ENCODE results near the gene SLCO4C1. TPM values are rescaled to one million over a fixed set of nuclear protein-coding genes. Genes with fewer than 3 reads are reported as not detected.

Gene SLCO4C1
- total and polyA plus RNA-seq, 2 of the 13 experiments (the other 11 are each of a cell fraction or from before 2014, with no cell fraction given), result 1.3 to 7.8 TPM

DNA sequence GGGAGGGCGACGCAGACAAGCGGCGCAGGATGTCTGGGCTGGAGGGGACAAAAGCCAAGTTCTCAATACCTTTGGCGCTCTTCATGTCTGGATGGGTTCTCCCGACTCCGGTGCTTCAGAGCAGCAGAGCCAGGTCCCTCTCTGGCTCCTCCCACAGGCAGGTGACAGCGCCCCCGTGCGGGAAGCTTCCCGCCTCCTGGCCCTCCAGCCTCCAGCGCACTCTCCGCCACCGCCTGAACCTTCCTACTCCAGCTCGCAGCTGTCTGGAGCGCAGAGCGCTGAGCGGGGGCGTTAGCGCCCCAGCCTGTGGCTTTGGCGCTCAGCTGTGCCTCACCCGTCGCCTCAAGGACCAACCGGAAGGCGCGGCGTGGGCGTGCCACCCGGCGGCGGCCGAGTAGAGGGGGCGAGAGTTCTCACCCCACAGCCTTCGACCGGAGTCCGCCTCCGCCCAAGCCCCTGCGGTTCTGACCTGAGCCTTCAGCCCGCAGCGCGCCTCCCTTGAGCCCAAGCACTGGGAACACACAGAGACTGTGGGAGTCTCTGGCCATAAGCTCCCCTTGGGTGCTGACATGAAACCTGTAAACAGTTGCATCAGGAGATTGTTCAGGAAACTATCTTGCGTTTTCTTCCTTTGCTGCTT, at the start of gene SLCO4C1 (continued):
- TF ChIP-seq ZNF460 (CRISPR knock-in tag; IDR thresholded peaks at IDR 0.05; ENCODE audit: borderline replicate concordance) (peak; percentile 47; the same call in 1 of the 2 replicates), TP53 (CRISPR knock-in tag; conservative IDR thresholded peaks at IDR 0.05) (no peak), CREM (IDR thresholded peaks at IDR 0.05) (no peak), CREM (CRISPR knock-in tag; IDR thresholded peaks at IDR 0.05) (no peak), GATA4 (IDR thresholded peaks at IDR 0.05; ENCODE audit: borderline replicate concordance, low read depth) (no peak), HDAC2 (CRISPR knock-in tag; IDR thresholded peaks at IDR 0.05) (peak; percentile 69; the same call in 1 of the 2 replicates), RARG (CRISPR knock-in tag; IDR thresholded peaks at IDR 0.05; ENCODE audit: low read depth) (no peak), SRSF1 (optimal IDR thresholded peaks at IDR 0.05; ENCODE audit: low read depth, low read length) (no peak), U2AF1 (optimal IDR thresholded peaks at IDR 0.05; ENCODE audit: low read depth, low read length) (no peak), BORCS8-MEF2B (CRISPR knock-in tag; IDR thresholded peaks at IDR 0.05) (peak; percentile 76), SRSF4 (IDR thresholded peaks at IDR 0.05; ENCODE audit: low read depth, low read length, poor library complexity, severe bottlenecking) (no peak), HOXD1 (CRISPR knock-in tag; IDR thresholded peaks at IDR 0.05) (no peak; the same call in 1 of the 2 replicates), ZNF781 (CRISPR knock-in tag; IDR thresholded peaks at IDR 0.05; ENCODE audit: borderline replicate concordance, not compliant biosample characterization) (peak; percentile 57), TBX3 (IDR thresholded peaks at IDR 0.05; ENCODE audit: borderline replicate concordance) (no peak; the same call in 1 of the 2 replicates), ZNF138 (CRISPR knock-in tag; IDR thresholded peaks at IDR 0.05; ENCODE audit: low read depth) (no peak; the same call in 1 of the 2 replicates), ZBTB38 (CRISPR knock-in tag; IDR thresholded peaks at IDR 0.05) (no peak), HOXA3 (CRISPR knock-in tag; IDR thresholded peaks at IDR 0.05) (peak; percentile 70; the same call in 1 of the 2 replicates)
- TF ChIP-seq, protein P1, sequence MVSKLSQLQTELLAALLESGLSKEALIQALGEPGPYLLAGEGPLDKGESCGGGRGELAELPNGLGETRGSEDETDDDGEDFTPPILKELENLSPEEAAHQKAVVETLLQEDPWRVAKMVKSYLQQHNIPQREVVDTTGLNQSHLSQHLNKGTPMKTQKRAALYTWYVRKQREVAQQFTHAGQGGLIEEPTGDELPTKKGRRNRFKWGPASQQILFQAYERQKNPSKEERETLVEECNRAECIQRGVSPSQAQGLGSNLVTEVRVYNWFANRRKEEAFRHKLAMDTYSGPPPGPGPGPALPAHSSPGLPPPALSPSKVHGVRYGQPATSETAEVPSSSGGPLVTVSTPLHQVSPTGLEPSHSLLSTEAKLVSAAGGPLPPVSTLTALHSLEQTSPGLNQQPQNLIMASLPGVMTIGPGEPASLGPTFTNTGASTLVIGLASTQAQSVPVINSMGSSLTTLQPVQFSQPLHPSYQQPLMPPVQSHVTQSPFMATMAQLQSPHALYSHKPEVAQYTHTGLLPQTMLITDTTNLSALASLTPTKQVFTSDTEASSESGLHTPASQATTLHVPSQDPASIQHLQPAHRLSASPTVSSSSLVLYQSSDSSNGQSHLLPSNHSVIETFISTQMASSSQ (IDR thresholded peaks at IDR 0.05; ENCODE audit: low read depth), result no peak
- TF ChIP-seq, protein P1 (CRISPR knock-in tag; IDR thresholded peaks at IDR 0.05; ENCODE audit: borderline replicate concordance), result peak; percentile 69; the same call in 1 of the 2 replicates
- TF ChIP-seq, protein P2, sequence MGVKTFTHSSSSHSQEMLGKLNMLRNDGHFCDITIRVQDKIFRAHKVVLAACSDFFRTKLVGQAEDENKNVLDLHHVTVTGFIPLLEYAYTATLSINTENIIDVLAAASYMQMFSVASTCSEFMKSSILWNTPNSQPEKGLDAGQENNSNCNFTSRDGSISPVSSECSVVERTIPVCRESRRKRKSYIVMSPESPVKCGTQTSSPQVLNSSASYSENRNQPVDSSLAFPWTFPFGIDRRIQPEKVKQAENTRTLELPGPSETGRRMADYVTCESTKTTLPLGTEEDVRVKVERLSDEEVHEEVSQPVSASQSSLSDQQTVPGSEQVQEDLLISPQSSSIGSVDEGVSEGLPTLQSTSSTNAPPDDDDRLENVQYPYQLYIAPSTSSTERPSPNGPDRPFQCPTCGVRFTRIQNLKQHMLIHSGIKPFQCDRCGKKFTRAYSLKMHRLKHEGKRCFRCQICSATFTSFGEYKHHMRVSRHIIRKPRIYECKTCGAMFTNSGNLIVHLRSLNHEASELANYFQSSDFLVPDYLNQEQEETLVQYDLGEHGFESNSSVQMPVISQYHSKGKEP (CRISPR knock-in tag; IDR thresholded peaks at IDR 0.05), result no peak
- TF ChIP-seq, protein P3, sequence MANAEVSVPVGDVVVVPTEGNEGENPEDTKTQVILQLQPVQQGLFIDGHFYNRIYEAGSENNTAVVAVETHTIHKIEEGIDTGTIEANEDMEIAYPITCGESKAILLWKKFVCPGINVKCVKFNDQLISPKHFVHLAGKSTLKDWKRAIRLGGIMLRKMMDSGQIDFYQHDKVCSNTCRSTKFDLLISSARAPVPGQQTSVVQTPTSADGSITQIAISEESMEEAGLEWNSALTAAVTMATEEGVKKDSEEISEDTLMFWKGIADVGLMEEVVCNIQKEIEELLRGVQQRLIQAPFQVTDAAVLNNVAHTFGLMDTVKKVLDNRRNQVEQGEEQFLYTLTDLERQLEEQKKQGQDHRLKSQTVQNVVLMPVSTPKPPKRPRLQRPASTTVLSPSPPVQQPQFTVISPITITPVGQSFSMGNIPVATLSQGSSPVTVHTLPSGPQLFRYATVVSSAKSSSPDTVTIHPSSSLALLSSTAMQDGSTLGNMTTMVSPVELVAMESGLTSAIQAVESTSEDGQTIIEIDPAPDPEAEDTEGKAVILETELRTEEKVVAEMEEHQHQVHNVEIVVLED (CRISPR knock-in tag; IDR thresholded peaks at IDR 0.05; ENCODE audit: borderline replicate concordance), result peak; percentile 68; the same call in 1 of the 2 replicates
